ENCODE data around the gene POU6F2.

POU6F2 gene

GRCh38 chr7:39372383-39372782, 394.7 kb downstream of the POU6F2 start:
- DNase-seq (ENCODE audit: low read depth in 1 of 2, low spot score in 1 of 2), result no peak
- no peak overlapping the region for H3K27ac ChIP-seq (replicated peaks)
- H3K27me3 ChIP-seq (ENCODE audit: insufficient read depth, poor library complexity, severe bottlenecking), result peaks cover 2% of the 10 kb centered on the region
- TF ChIP-seq, protein P1, sequence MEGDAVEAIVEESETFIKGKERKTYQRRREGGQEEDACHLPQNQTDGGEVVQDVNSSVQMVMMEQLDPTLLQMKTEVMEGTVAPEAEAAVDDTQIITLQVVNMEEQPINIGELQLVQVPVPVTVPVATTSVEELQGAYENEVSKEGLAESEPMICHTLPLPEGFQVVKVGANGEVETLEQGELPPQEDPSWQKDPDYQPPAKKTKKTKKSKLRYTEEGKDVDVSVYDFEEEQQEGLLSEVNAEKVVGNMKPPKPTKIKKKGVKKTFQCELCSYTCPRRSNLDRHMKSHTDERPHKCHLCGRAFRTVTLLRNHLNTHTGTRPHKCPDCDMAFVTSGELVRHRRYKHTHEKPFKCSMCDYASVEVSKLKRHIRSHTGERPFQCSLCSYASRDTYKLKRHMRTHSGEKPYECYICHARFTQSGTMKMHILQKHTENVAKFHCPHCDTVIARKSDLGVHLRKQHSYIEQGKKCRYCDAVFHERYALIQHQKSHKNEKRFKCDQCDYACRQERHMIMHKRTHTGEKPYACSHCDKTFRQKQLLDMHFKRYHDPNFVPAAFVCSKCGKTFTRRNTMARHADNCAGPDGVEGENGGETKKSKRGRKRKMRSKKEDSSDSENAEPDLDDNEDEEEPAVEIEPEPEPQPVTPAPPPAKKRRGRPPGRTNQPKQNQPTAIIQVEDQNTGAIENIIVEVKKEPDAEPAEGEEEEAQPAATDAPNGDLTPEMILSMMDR (IDR thresholded peaks at IDR 0.05; ENCODE audit: insufficient read depth, low read length), result no peak
- no peak for TF ChIP-seq POLR2AphosphoS5 (IDR thresholded peaks at IDR 0.05; ENCODE audit: low read depth)
- no peak for TF ChIP-seq SPI1 (IDR thresholded peaks at IDR 0.05; ENCODE audit: borderline replicate concordance, low read depth)
- TF ChIP-seq GABPA (IDR thresholded peaks at IDR 0.05; ENCODE audit: low read depth), result no peak
- TF ChIP-seq, protein P2, sequence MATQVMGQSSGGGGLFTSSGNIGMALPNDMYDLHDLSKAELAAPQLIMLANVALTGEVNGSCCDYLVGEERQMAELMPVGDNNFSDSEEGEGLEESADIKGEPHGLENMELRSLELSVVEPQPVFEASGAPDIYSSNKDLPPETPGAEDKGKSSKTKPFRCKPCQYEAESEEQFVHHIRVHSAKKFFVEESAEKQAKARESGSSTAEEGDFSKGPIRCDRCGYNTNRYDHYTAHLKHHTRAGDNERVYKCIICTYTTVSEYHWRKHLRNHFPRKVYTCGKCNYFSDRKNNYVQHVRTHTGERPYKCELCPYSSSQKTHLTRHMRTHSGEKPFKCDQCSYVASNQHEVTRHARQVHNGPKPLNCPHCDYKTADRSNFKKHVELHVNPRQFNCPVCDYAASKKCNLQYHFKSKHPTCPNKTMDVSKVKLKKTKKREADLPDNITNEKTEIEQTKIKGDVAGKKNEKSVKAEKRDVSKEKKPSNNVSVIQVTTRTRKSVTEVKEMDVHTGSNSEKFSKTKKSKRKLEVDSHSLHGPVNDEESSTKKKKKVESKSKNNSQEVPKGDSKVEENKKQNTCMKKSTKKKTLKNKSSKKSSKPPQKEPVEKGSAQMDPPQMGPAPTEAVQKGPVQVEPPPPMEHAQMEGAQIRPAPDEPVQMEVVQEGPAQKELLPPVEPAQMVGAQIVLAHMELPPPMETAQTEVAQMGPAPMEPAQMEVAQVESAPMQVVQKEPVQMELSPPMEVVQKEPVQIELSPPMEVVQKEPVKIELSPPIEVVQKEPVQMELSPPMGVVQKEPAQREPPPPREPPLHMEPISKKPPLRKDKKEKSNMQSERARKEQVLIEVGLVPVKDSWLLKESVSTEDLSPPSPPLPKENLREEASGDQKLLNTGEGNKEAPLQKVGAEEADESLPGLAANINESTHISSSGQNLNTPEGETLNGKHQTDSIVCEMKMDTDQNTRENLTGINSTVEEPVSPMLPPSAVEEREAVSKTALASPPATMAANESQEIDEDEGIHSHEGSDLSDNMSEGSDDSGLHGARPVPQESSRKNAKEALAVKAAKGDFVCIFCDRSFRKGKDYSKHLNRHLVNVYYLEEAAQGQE (IDR thresholded peaks at IDR 0.05; ENCODE audit: insufficient replicate concordance, low read depth), result no peak
- no peak overlapping the region for H3K4me3 ChIP-seq (replicated peaks; ENCODE audit: insufficient read depth, low read length)

DNA sequence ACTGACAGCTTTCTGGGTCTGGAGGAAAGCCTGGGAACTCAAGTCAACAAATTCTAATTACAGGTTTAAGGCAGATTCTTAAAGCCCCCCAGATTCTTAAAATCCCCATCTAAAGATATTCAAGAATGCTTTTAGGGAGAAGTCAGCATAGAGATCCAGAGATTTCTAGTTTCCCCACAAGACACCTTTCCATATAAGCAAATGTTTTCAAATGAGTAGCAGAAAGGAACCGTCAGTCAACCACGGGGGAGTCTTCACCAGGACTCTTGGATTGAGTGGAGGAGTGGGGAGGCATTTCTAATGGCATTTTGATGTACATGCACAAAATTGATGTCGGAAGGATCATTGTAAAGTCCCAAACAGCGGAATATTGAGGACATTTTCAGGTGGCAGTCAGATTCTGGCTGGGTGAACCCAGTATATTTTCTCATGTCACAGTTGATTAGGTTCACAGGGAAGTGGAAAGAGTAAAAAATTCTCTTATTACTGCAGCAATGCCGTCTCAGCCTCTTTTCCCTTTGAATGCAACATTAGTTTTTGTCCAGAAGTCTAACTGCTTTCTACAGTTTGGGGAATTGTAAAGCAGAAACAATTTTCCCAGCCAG, 396.8 kb downstream of the POU6F2 start:
- no peak overlapping the region for H3K27ac ChIP-seq (replicated peaks)
- no peak for DNase-seq (ENCODE audit: low read depth in 1 of 2, low spot score in 1 of 2)
- no peak overlapping the region for H3K4me3 ChIP-seq (replicated peaks; ENCODE audit: insufficient read depth, low read length)
- H3K27me3 ChIP-seq (ENCODE audit: insufficient read depth, poor library complexity, severe bottlenecking), result no peaks in the 10 kb centered on the region
- TF ChIP-seq, protein P1 (IDR thresholded peaks at IDR 0.05; ENCODE audit: insufficient read depth, low read length), result no peak
- TF ChIP-seq POLR2AphosphoS5 (IDR thresholded peaks at IDR 0.05; ENCODE audit: low read depth), result no peak
- TF ChIP-seq, protein P2 (IDR thresholded peaks at IDR 0.05; ENCODE audit: insufficient replicate concordance, low read depth), result no peak
- TF ChIP-seq GABPA (IDR thresholded peaks at IDR 0.05; ENCODE audit: low read depth), result no peak
- TF ChIP-seq SPI1 (IDR thresholded peaks at IDR 0.05; ENCODE audit: borderline replicate concordance, low read depth), result no peak

DNA sequence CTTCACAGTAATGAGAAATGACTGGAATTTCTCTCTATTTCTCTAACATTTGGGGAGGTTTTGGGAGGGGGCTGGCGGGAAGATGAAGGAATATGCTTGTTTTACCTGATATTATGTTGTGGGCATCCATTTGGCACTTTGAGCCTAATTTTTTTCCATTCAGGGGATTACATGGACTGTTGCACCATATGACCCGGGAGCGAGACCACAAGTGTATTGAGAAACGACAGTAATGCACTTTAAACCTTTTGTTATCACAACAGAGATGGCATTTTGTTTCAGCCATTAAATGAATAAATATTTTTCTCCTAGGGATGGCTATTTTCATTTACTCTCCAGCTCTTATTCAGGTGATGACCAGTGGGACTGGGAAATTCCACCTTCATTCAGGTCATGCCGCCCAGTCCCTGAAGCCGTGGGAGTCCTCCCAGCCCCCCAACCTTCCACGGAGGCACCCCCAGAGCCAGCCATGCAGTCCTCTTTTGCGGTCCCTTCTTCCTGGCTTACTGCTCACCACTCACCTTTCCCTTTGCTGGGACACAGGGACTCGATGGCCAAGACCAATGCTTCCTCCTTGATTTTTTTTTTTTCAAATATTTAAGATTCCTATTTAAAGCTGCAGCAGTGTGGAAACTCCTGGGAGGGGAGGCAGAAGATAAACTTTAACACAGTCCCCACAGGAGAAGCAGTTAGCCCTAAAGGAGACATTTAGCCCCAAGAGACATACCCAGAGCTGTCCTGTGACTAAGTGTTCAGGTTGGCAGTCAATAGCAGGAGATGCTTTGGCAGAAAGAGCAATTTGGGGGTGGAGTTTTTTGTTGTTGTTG, 397.6 kb downstream of the POU6F2 start:
- H3K27me3 ChIP-seq (ENCODE audit: insufficient read depth, poor library complexity, severe bottlenecking), result no peaks in the 10 kb centered on the region
- TF ChIP-seq POLR2AphosphoS5 (IDR thresholded peaks at IDR 0.05; ENCODE audit: low read depth), result no peak
- TF ChIP-seq, protein P1 (IDR thresholded peaks at IDR 0.05; ENCODE audit: insufficient read depth, low read length), result no peak
- TF ChIP-seq, protein P2 (IDR thresholded peaks at IDR 0.05; ENCODE audit: insufficient replicate concordance, low read depth), result no peak
- no peak for TF ChIP-seq GABPA (IDR thresholded peaks at IDR 0.05; ENCODE audit: low read depth)
- TF ChIP-seq SPI1 (IDR thresholded peaks at IDR 0.05; ENCODE audit: borderline replicate concordance, low read depth), result no peak
- no peak for DNase-seq (ENCODE audit: low read depth in 1 of 2, low spot score in 1 of 2)
- no peak overlapping the region for H3K27ac ChIP-seq (replicated peaks)
- H3K4me3 ChIP-seq (replicated peaks; ENCODE audit: insufficient read depth, low read length), result no peak overlapping the region

Measured in HL-60 (cell line).